ENCODE results near the gene OTUD6A.

The OTUD6A gene

GRCh38 chrX:70026112-70026850, 36.0 kb upstream of the OTUD6A start:
- DNase-seq (ENCODE audit: extremely low read depth, low read depth): no peak
- TF ChIP-seq CTCF (IDR thresholded peaks at IDR 0.05; ENCODE audit: low read depth, low read length, missing control alignments): no peak

GRCh38 chrX:70026851-70027200, 35.4 kb upstream of the OTUD6A start:
- no peak overlapping the region for H3K4me3 ChIP-seq (replicated peaks; ENCODE audit: low read depth, low read length)

More at GRCh38 chrX:70026112-70026850, 36.0 kb upstream of the OTUD6A start:
- no peak overlapping the region for H3K4me3 ChIP-seq (replicated peaks; ENCODE audit: low read depth, low read length)

GRCh38 chrX:70029863-70030262, 32.4 kb upstream of the OTUD6A start:
- H3K4me3 ChIP-seq (replicated peaks; ENCODE audit: low read depth, low read length): no peak overlapping the region
- no peak for DNase-seq (ENCODE audit: extremely low read depth, low read depth)
- no peak for TF ChIP-seq CTCF (IDR thresholded peaks at IDR 0.05; ENCODE audit: low read depth, low read length, missing control alignments)

More at GRCh38 chrX:70026851-70027200, 35.4 kb upstream of the OTUD6A start:
- TF ChIP-seq CTCF (IDR thresholded peaks at IDR 0.05; ENCODE audit: low read depth, low read length, missing control alignments): no peak
- DNase-seq (ENCODE audit: extremely low read depth, low read depth): no peak

GRCh38 chrX:70030301-70030767, 31.9 kb upstream of the OTUD6A start:
- peak; percentile 16 for DNase-seq (ENCODE audit: extremely low read depth, low read depth)
- TF ChIP-seq CTCF (IDR thresholded peaks at IDR 0.05; ENCODE audit: low read depth, low read length, missing control alignments): peak; percentile 68
- no peak overlapping the region for H3K4me3 ChIP-seq (replicated peaks; ENCODE audit: low read depth, low read length)

- TF ChIP-seq CTCF (IDR thresholded peaks at IDR 0.05; ENCODE audit: low read depth, low read length, missing control alignments): no peak
- H3K4me3 ChIP-seq (replicated peaks; ENCODE audit: low read depth, low read length): no peak overlapping the region
- no peak for DNase-seq (ENCODE audit: extremely low read depth, low read depth)
Observed at GRCh38 chrX:70032792-70033191, 29.5 kb upstream of the OTUD6A start.

GRCh38 chrX:70033348-70034051, 28.8 kb upstream of the OTUD6A start:
- no peak for DNase-seq (ENCODE audit: extremely low read depth, low read depth)
- H3K4me3 ChIP-seq (replicated peaks; ENCODE audit: low read depth, low read length): no peak overlapping the region
- peak; percentile 53 for TF ChIP-seq CTCF (IDR thresholded peaks at IDR 0.05; ENCODE audit: low read depth, low read length, missing control alignments)

All from HFF-Myc (cell line).